DND-41 (cell line): ENCODE measurements around the gene EZH1.

ENCODE experiments used
- EZH2 ChIP-seq: IDR thresholded peaks from 3 replicates; pipeline ENCODE4 v1.6.1; 2012; ENCODE audit warnings: borderline replicate concordance, low read depth, mild to moderate bottlenecking, moderate library complexity, low read length, inconsistent platforms; ENCODE audit not compliant: severe bottlenecking
- TF ChIP-seq, protein P1 (sequence below): IDR thresholded peaks from 2 replicates; pipeline ENCODE4 v1.5.1; 2012; ENCODE audit warnings: borderline replicate concordance, low read length, moderate library complexity, mild to moderate bottlenecking; ENCODE audit not compliant: poor library complexity, severe bottlenecking; ENCODE audit errors: extremely low read depth

- TF ChIP-seq, protein P1, sequence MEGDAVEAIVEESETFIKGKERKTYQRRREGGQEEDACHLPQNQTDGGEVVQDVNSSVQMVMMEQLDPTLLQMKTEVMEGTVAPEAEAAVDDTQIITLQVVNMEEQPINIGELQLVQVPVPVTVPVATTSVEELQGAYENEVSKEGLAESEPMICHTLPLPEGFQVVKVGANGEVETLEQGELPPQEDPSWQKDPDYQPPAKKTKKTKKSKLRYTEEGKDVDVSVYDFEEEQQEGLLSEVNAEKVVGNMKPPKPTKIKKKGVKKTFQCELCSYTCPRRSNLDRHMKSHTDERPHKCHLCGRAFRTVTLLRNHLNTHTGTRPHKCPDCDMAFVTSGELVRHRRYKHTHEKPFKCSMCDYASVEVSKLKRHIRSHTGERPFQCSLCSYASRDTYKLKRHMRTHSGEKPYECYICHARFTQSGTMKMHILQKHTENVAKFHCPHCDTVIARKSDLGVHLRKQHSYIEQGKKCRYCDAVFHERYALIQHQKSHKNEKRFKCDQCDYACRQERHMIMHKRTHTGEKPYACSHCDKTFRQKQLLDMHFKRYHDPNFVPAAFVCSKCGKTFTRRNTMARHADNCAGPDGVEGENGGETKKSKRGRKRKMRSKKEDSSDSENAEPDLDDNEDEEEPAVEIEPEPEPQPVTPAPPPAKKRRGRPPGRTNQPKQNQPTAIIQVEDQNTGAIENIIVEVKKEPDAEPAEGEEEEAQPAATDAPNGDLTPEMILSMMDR: no peak
- TF ChIP-seq EZH2: no peak
Measured at GRCh38 chr17:42651392-42651791, 93.4 kb downstream of the EZH1 start.
